Heart left ventricle (tissue), 16 donors: ENCODE results near the gene ROR1. TPM values are rescaled to one million over a fixed set of nuclear protein-coding genes. Genes with fewer than 3 reads are reported as not detected.

Experiments
- ATAC-seq, 4 donors: fragments of 200-7000 bp; cut with Tn5 transposase; one replicate each; pipeline ENCODE4 v1.9.1; 2020 to 2022; ENCODE audit warnings: moderate library complexity in 4 of 4, mild to moderate bottlenecking in 3 of 4, moderate number of reproducible peaks in 1 of 4
- DNase-seq, 5 donors: peaks; one replicate each; pipeline ENCODE4 v3.0.0-alpha.2; 2020
- H3K27ac ChIP-seq, 12 donors: fragments of 200-600 bp; sonication (generic) in 4 of 12; one replicate each; pipeline versions ENCODE4 v1.5.0 to v1.8.0; 2016 to 2022; ENCODE audit warnings: mild to moderate bottlenecking in 2 of 12
- H3K27me3 ChIP-seq, 9 donors: fragments of 200-600 bp; sonication (generic) in 2 of 9; one replicate each; pipeline versions ENCODE4 v1.5.1 to v1.8.0; 2016 to 2022; ENCODE audit warnings: mild to moderate bottlenecking in 3 of 9
- H3K36me3 ChIP-seq, 9 donors: fragments of 200-600 bp; sonication (generic) in 2 of 9; one replicate each; pipeline versions ENCODE4 v1.5.0 to v1.8.0; 2018 to 2022; ENCODE audit warnings: mild to moderate bottlenecking in 2 of 9
- H3K4me1 ChIP-seq, 12 donors: fragments of 200-600 bp; sonication (generic) in 4 of 12; one replicate each; pipeline versions ENCODE4 v1.5.0 to v1.8.0; 2016 to 2022; ENCODE audit warnings: mild to moderate bottlenecking in 3 of 12
- H3K4me3 ChIP-seq, 12 donors: fragments of 200-600 bp; sonication (generic) in 4 of 12; one replicate each; pipeline versions ENCODE4 v1.5.0 to v1.8.0; 2017 to 2022; ENCODE audit warnings: mild to moderate bottlenecking in 9 of 12, moderate library complexity in 4 of 12
- H3K9me3 ChIP-seq, 12 donors: fragments of 200-600 bp; sonication (generic) in 4 of 12; one replicate each; pipeline versions ENCODE4 v1.5.0 to v1.8.0; 2016 to 2022; ENCODE audit warnings: mild to moderate bottlenecking in 1 of 12
- POLR2A ChIP-seq, 2 donors: fragments of 450-650 bp; IDR thresholded peaks; one replicate each; pipeline ENCODE4 v1.6.1; 2017; ENCODE audit warnings: antibody characterized with exemption in 2 of 2, mild to moderate bottlenecking in 2 of 2, moderate library complexity in 2 of 2
- WGBS, 4 donors: extraction: QIAGEN DNeasy Blood & Tissue Kit in 2 of 4; methylation state at CpG; one replicate each; pipeline versions ENCODE4 v1.1.5 to v1.1.7; 2013 to 2018; 5-methylcytosine and 5-hydroxymethylcytosine counted together
- intact Hi-C, 10 donors: fragments of 100-400 bp; cut with DNase I; formaldehyde crosslinking; loops; one replicate each; pipeline versions ENCODE4 v1.11.1 to v1.14.2; 2022
- polyA plus RNA-seq, 2 donors: library from polyadenylated mRNA; stranded (reverse); fragments of 200-250 nt; gene quantifications; one replicate each; pipeline ENCODE4 v1.2.3, GENCODE V29; 2013
- total RNA-seq, 9 donors: library from RNA; depleted of rRNA in 2 of 9; stranded (reverse); fragments of >200 nt in 2 of 9; fragmentation: NEBNext Ultra II Directional in 3 of 9; extraction: Animal tissue kit (Norgen Biotek cat#: 25700) in 3 of 9; gene quantifications; one replicate each; pipeline versions ENCODE4 v1.1.0 to v1.2.4, GENCODE V29; 2016 to 2023
- TF ChIP-seq, protein P1 (sequence below), 12 donors: fragments of 200-600 bp; sonication (generic) in 4 of 12; IDR thresholded peaks; one replicate each; pipeline versions ENCODE4 v1.5.0 to v1.8.0; 2018 to 2022; ENCODE audit warnings: antibody characterized with exemption in 12 of 12, mild to moderate bottlenecking in 5 of 12
- donor health status: ischemic (EF 13 %, LVEDD 7.1; RV severe dilation, severe dysfunction).
- donor health status: healthy with polysubstance abuse.
- donor health status: DM: no; HTN: yes; CAD: no.
- donor health status: DM: no; HTN: no; CAD: no.
- donor health status: ischemic (EF 25% LVEDD 6.9; RV normal size, moderate dysfunction).
- donor health status: ischemic (EF 25% LVEDD 5.7; RV mildly dilated, moderate dysfunction).
- donor health status: healthy.
- donor health status: DM: yes; HTN: yes; CAD: no.
- donor health status: ischemic (EF 35%, LVEDD 5.7; RV mildly dilated, moderate dysfunction).
- donor health status: nonischemic (EF 11% LVEDD 7.7; RV severe dilation, severe dysfunction).
- donor health status: DM: yes; HTN: yes; CAD: no.
- donor health status: PGD.
- donor health status: ischemic (EF 29% LVEDD 5.4; RV normal size, mild dysfunction).
- donor health status: nonischemic (EF 23%, LVEDD 6.1; RV moderate dilation, normal function).

Gene ROR1
- total and polyA plus RNA-seq, 11 donors, result 4.1 to 35.3 (median 19.3) TPM

- ATAC-seq, result no peak
- WGBS, 4 donors, result 59 to 77% (median 65%) methylated on average over 1 to 2 of the region's 2 CpGs
- TF ChIP-seq POLR2A (IDR thresholded peaks at IDR 0.05), result no peak
- TF ChIP-seq, protein P1, sequence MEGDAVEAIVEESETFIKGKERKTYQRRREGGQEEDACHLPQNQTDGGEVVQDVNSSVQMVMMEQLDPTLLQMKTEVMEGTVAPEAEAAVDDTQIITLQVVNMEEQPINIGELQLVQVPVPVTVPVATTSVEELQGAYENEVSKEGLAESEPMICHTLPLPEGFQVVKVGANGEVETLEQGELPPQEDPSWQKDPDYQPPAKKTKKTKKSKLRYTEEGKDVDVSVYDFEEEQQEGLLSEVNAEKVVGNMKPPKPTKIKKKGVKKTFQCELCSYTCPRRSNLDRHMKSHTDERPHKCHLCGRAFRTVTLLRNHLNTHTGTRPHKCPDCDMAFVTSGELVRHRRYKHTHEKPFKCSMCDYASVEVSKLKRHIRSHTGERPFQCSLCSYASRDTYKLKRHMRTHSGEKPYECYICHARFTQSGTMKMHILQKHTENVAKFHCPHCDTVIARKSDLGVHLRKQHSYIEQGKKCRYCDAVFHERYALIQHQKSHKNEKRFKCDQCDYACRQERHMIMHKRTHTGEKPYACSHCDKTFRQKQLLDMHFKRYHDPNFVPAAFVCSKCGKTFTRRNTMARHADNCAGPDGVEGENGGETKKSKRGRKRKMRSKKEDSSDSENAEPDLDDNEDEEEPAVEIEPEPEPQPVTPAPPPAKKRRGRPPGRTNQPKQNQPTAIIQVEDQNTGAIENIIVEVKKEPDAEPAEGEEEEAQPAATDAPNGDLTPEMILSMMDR (IDR thresholded peaks at IDR 0.05), result no peak
- Histone ChIP-seq H3K27me3 (no peaks in the 10 kb centered on the region), H3K4me1 (peaks cover 0 to 14% (median 3%) of the 10 kb centered on the region in 12 donors), H3K27ac (no peak overlapping the region), H3K9me3 (no peaks in the 10 kb centered on the region), H3K4me3 (no peak overlapping the region), H3K36me3 (no peaks in the 10 kb centered on the region)
- intact Hi-C loops, result no loop called here
- no peak for DNase-seq
These were observed 425.3 kb downstream of the ROR1 start for GRCh38 chr1:64199154-64199553.

DNA sequence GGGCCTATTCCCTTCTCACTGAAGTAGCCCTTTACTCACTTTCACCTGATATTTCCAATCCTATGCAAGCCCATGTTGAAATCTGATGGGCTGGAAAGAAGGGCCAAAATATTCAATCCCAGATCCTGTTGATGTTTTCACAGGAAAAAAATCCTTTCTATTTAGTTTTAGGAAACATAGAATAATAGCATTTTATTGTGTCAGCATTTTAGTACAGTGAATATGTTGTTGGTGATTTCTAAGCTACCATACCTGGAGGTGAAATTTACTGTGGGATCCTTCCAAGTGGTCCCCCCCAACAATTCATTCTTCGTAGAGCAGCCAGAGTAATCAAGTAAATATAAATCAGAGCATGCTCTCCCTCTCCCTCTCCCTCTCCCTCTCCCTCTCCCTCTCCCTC lies 426.2 kb downstream of the ROR1 start:
- H3K4me1 ChIP-seq, result peaks cover 0 to 10% (median 3%) of the 10 kb centered on the region in 12 donors
- H3K27ac ChIP-seq, result no peak overlapping the region
- no peak for ATAC-seq
- H3K9me3 ChIP-seq, result no peaks in the 10 kb centered on the region
- intact Hi-C loops, result no loop called here
- no peaks in the 10 kb centered on the region for H3K27me3 ChIP-seq
- TF ChIP-seq, protein P1 (IDR thresholded peaks at IDR 0.05), result no peak
- no peak for TF ChIP-seq POLR2A (IDR thresholded peaks at IDR 0.05)
- H3K4me3 ChIP-seq, result no peak overlapping the region
- H3K36me3 ChIP-seq, result no peaks in the 10 kb centered on the region
- no peak for DNase-seq
- 0 to 93% (median 45%) methylated on average over 1 of the region's 1 CpG for WGBS, 4 donors

GRCh38 chr1:64203420-64203819 lies 429.6 kb downstream of the ROR1 start, which contains the start of gene UBE2U:
UBE2U (plus strand) TSS chr1:64203623; CDS start chr1:64204051, 428 bp downstream.
- no peak within 1 kb of the TSS for H3K27ac ChIP-seq
- no peaks in the 10 kb centered on the region for H3K36me3 ChIP-seq
- WGBS, 4 donors, result 93 to 96% (median 95%) methylated on average over 23 of the region's 23 CpGs
- TF ChIP-seq, protein P1 (IDR thresholded peaks at IDR 0.05), result no peak
- no peak for TF ChIP-seq POLR2A (IDR thresholded peaks at IDR 0.05)
- no peaks in the 10 kb centered on the region for H3K9me3 ChIP-seq
- no peaks in the 10 kb centered on the region for H3K4me1 ChIP-seq
- no peak for DNase-seq
- H3K27me3 ChIP-seq, result peaks cover 0 to 5% (median 0%) of the 10 kb centered on the region in 9 donors
- intact Hi-C loops, result no loop called here
- no peak for ATAC-seq
- no peak within 1 kb of the TSS for H3K4me3 ChIP-seq

- DNase-seq (no peak), ATAC-seq (no peak)
These were observed 435.4 kb downstream of the ROR1 start for GRCh38 chr1:64209221-64209620.

More at GRCh38 chr1:64209221-64209620, 435.4 kb downstream of the ROR1 start:
- TF ChIP-seq, protein P1 (IDR thresholded peaks at IDR 0.05), result no peak
- no peak for TF ChIP-seq POLR2A (IDR thresholded peaks at IDR 0.05)
- Histone ChIP-seq H3K27me3 (peaks cover 0 to 5% (median 0%) of the 10 kb centered on the region in 9 donors), H3K27ac (no peak overlapping the region), H3K4me3 (no peak overlapping the region), H3K4me1 (no peaks in the 10 kb centered on the region), H3K9me3 (no peaks in the 10 kb centered on the region), H3K36me3 (no peaks in the 10 kb centered on the region)
- intact Hi-C loops, result no loop called here
- 72 to 83% (median 79%) methylated on average over 2 of the region's 2 CpGs for WGBS, 4 donors
